Measurements from ENCODE around the gene LCE7A. TPM values are rescaled to one million over a fixed set of nuclear protein-coding genes. Genes with fewer than 3 reads are reported as not detected.

LCE7A gene
- polyA plus RNA-seq, 1 donor from 2014 or later: not detected

GRCh38 chr1:152886085-152886484 lies 26.3 kb downstream of the LCE7A start:
- no peak overlapping the region for H3K4me2 ChIP-seq (ENCODE audit: low read length)
- H2AFZ ChIP-seq (ENCODE audit: low read depth, low read length): no peak overlapping the region
- no peak overlapping the region for H3K4me3 ChIP-seq (ENCODE audit: low read length)
- H3K9ac ChIP-seq (ENCODE audit: low read length): no peak overlapping the region
- H3K79me2 ChIP-seq (replicated peaks; ENCODE audit: insufficient read depth, low read length): no peaks in the 10 kb centered on the region
- H3F3A ChIP-seq (ENCODE audit: insufficient read depth, low read length, poor library complexity, severe bottlenecking): no peaks in the 10 kb centered on the region
- no peaks in the 10 kb centered on the region for H3K9me3 ChIP-seq (ENCODE audit: low read length)
- H4K20me1 ChIP-seq (ENCODE audit: insufficient read depth): no peaks in the 10 kb centered on the region
- no peaks in the 10 kb centered on the region for H3K27me3 ChIP-seq (ENCODE audit: insufficient read depth, low read depth, low read length)
- no peaks in the 10 kb centered on the region for H3K9me2 ChIP-seq (ENCODE audit: insufficient read depth, low read length)
- H3K27ac ChIP-seq (ENCODE audit: low read length): no peak overlapping the region
- H3K36me3 ChIP-seq (ENCODE audit: insufficient read depth, low read length): no peaks in the 10 kb centered on the region
- no peak for TF ChIP-seq POLR2AphosphoS5 (IDR thresholded peaks at IDR 0.05)
- TF ChIP-seq EZH2 (IDR thresholded peaks at IDR 0.05; ENCODE audit: borderline replicate concordance, insufficient read depth, low read length, poor library complexity, severe bottlenecking): no peak
- no peak for TF ChIP-seq REST (IDR thresholded peaks at IDR 0.05; ENCODE audit: borderline replicate concordance)
- TF ChIP-seq CTCF (IDR thresholded peaks at IDR 0.05; ENCODE audit: poor library complexity, severe bottlenecking): no peak
- no peak for TF ChIP-seq RAD21 (conservative IDR thresholded peaks at IDR 0.05)
- no peak for TF ChIP-seq SMC3 (conservative IDR thresholded peaks at IDR 0.05; ENCODE audit: poor library complexity)
- no peak for TF ChIP-seq EP300 (conservative IDR thresholded peaks at IDR 0.05; ENCODE audit: poor library complexity, severe bottlenecking)
- no peak for TF ChIP-seq MXI1 (conservative IDR thresholded peaks at IDR 0.05; ENCODE audit: poor library complexity, severe bottlenecking)
- no peak for TF ChIP-seq TAF1 (IDR thresholded peaks at IDR 0.05; ENCODE audit: low read depth)

- no peak overlapping the region for H3K27ac ChIP-seq (ENCODE audit: low read length)
- H4K20me1 ChIP-seq (ENCODE audit: insufficient read depth): no peaks in the 10 kb centered on the region
- TF ChIP-seq EZH2 (IDR thresholded peaks at IDR 0.05; ENCODE audit: borderline replicate concordance, insufficient read depth, low read length, poor library complexity, severe bottlenecking) (no peak), CTCF (IDR thresholded peaks at IDR 0.05; ENCODE audit: poor library complexity, severe bottlenecking) (no peak), TAF1 (IDR thresholded peaks at IDR 0.05; ENCODE audit: low read depth) (no peak), MXI1 (conservative IDR thresholded peaks at IDR 0.05; ENCODE audit: poor library complexity, severe bottlenecking) (no peak), SMC3 (conservative IDR thresholded peaks at IDR 0.05; ENCODE audit: poor library complexity) (no peak), REST (IDR thresholded peaks at IDR 0.05; ENCODE audit: borderline replicate concordance) (no peak), RAD21 (conservative IDR thresholded peaks at IDR 0.05) (no peak)
- H3K36me3 ChIP-seq (ENCODE audit: insufficient read depth, low read length): no peaks in the 10 kb centered on the region
- no peaks in the 10 kb centered on the region for H3K9me2 ChIP-seq (ENCODE audit: insufficient read depth, low read length)
- no peaks in the 10 kb centered on the region for H3K27me3 ChIP-seq (ENCODE audit: insufficient read depth, low read depth, low read length)
- H3F3A ChIP-seq (ENCODE audit: insufficient read depth, low read length, poor library complexity, severe bottlenecking): no peaks in the 10 kb centered on the region
- no peaks in the 10 kb centered on the region for H3K9me3 ChIP-seq (ENCODE audit: low read length)
- H3K4me2 ChIP-seq (ENCODE audit: low read length): no peak overlapping the region
- H3K4me3 ChIP-seq (ENCODE audit: low read length): no peak overlapping the region
- H3K9ac ChIP-seq (ENCODE audit: low read length): no peak overlapping the region
- no peaks in the 10 kb centered on the region for H3K79me2 ChIP-seq (replicated peaks; ENCODE audit: insufficient read depth, low read length)
- no peak overlapping the region for H2AFZ ChIP-seq (ENCODE audit: low read depth, low read length)
These were observed 27.1 kb downstream of the LCE7A start for GRCh38 chr1:152886758-152887409.

Data from neural cell (in vitro differentiated cells).